Heart left ventricle (tissue), 16 donors: Measurements from ENCODE around the gene SMARCD3. TPM values are rescaled to one million over a fixed set of nuclear protein-coding genes. Genes with fewer than 3 reads are reported as not detected.

Experiments
- ATAC-seq, 4 donors: fragments of 200-7000 bp; cut with Tn5 transposase; one replicate each; pipeline ENCODE4 v1.9.1; 2020 to 2022; ENCODE audit warnings: moderate library complexity in 4 of 4, mild to moderate bottlenecking in 3 of 4, moderate number of reproducible peaks in 1 of 4
- DNase-seq, 5 donors: peaks; one replicate each; pipeline ENCODE4 v3.0.0-alpha.2; 2020
- H3K27ac ChIP-seq, 12 donors: fragments of 200-600 bp; sonication (generic) in 4 of 12; one replicate each; pipeline versions ENCODE4 v1.5.0 to v1.8.0; 2016 to 2022; ENCODE audit warnings: mild to moderate bottlenecking in 2 of 12
- H3K27me3 ChIP-seq, 9 donors: fragments of 200-600 bp; sonication (generic) in 2 of 9; one replicate each; pipeline versions ENCODE4 v1.5.1 to v1.8.0; 2016 to 2022; ENCODE audit warnings: mild to moderate bottlenecking in 3 of 9
- H3K36me3 ChIP-seq, 9 donors: fragments of 200-600 bp; sonication (generic) in 2 of 9; one replicate each; pipeline versions ENCODE4 v1.5.0 to v1.8.0; 2018 to 2022; ENCODE audit warnings: mild to moderate bottlenecking in 2 of 9
- H3K4me1 ChIP-seq, 12 donors: fragments of 200-600 bp; sonication (generic) in 4 of 12; one replicate each; pipeline versions ENCODE4 v1.5.0 to v1.8.0; 2016 to 2022; ENCODE audit warnings: mild to moderate bottlenecking in 3 of 12
- H3K4me3 ChIP-seq, 12 donors: fragments of 200-600 bp; sonication (generic) in 4 of 12; one replicate each; pipeline versions ENCODE4 v1.5.0 to v1.8.0; 2017 to 2022; ENCODE audit warnings: mild to moderate bottlenecking in 9 of 12, moderate library complexity in 4 of 12
- H3K9me3 ChIP-seq, 12 donors: fragments of 200-600 bp; sonication (generic) in 4 of 12; one replicate each; pipeline versions ENCODE4 v1.5.0 to v1.8.0; 2016 to 2022; ENCODE audit warnings: mild to moderate bottlenecking in 1 of 12
- POLR2A ChIP-seq, 2 donors: fragments of 450-650 bp; IDR thresholded peaks; one replicate each; pipeline ENCODE4 v1.6.1; 2017; ENCODE audit warnings: antibody characterized with exemption in 2 of 2, mild to moderate bottlenecking in 2 of 2, moderate library complexity in 2 of 2
- WGBS, 4 donors: extraction: QIAGEN DNeasy Blood & Tissue Kit in 2 of 4; methylation state at CpG; one replicate each; pipeline versions ENCODE4 v1.1.5 to v1.1.7; 2013 to 2018; 5-methylcytosine and 5-hydroxymethylcytosine counted together
- intact Hi-C, 10 donors: fragments of 100-400 bp; cut with DNase I; formaldehyde crosslinking; loops; one replicate each; pipeline versions ENCODE4 v1.11.1 to v1.14.2; 2022
- polyA plus RNA-seq, 2 donors: library from polyadenylated mRNA; stranded (reverse); fragments of 200-250 nt; gene quantifications; one replicate each; pipeline ENCODE4 v1.2.3, GENCODE V29; 2013
- total RNA-seq, 9 donors: library from RNA; depleted of rRNA in 2 of 9; stranded (reverse); fragments of >200 nt in 2 of 9; fragmentation: NEBNext Ultra II Directional in 3 of 9; extraction: Animal tissue kit (Norgen Biotek cat#: 25700) in 3 of 9; gene quantifications; one replicate each; pipeline versions ENCODE4 v1.1.0 to v1.2.4, GENCODE V29; 2016 to 2023
- TF ChIP-seq, protein P1 (sequence below), 12 donors: fragments of 200-600 bp; sonication (generic) in 4 of 12; IDR thresholded peaks; one replicate each; pipeline versions ENCODE4 v1.5.0 to v1.8.0; 2018 to 2022; ENCODE audit warnings: antibody characterized with exemption in 12 of 12, mild to moderate bottlenecking in 5 of 12
- donor health status: ischemic (EF 13 %, LVEDD 7.1; RV severe dilation, severe dysfunction).
- donor health status: healthy with polysubstance abuse.
- donor health status: DM: no; HTN: yes; CAD: no.
- donor health status: DM: no; HTN: no; CAD: no.
- donor health status: ischemic (EF 25% LVEDD 6.9; RV normal size, moderate dysfunction).
- donor health status: ischemic (EF 25% LVEDD 5.7; RV mildly dilated, moderate dysfunction).
- donor health status: healthy.
- donor health status: DM: yes; HTN: yes; CAD: no.
- donor health status: ischemic (EF 35%, LVEDD 5.7; RV mildly dilated, moderate dysfunction).
- donor health status: nonischemic (EF 11% LVEDD 7.7; RV severe dilation, severe dysfunction).
- donor health status: DM: yes; HTN: yes; CAD: no.
- donor health status: PGD.
- donor health status: ischemic (EF 29% LVEDD 5.4; RV normal size, mild dysfunction).
- donor health status: nonischemic (EF 23%, LVEDD 6.1; RV moderate dilation, normal function).

Gene SMARCD3
- total and polyA plus RNA-seq, 11 donors, result 59.7 to 108 (median 92.2) TPM

DNA sequence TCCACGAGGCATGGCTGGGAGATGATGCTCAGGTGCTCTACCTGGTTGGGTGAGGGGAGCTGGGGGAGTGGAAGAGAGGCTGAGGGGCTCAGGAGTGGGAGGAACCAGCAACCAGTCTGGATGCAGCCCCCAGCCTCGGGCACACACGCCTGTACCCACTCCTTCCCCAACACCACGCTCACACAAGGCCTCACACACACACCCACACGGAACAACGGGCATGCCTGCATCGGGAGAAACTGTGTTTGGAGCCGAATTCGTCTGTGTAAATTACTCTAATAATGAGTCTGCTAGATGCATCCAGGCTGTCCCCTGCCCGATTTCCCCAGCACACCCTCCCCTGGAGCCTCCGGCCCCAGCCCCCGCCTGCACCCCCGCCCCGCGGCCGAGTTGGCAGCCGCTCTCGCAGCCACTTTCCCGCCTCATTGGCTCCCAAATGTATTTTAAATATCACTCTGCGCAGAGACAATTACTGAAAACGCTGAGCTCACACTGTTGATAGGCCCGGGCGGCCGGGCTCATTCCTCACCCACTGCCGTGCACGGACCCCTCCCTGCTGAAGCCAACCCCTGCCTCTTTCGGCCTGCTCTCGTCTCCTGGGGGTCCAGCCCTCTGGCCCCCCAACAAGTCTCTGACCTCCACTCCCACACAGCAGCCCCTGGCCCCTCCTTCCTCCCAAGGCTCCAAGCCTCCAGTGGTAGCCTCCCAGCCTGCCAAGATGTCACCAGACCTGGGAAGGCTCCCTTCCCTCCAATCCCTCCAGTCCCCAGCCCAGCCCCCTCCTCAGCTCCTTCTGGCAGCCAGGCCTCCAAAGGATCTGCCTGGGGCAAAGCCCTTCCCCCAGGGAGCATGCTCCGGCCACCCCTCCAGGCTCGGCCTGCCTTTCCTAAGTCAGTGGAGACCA, 49.3 kb downstream of the SMARCD3 start:
- H3K36me3 ChIP-seq, result no peaks in the 10 kb centered on the region
- intact Hi-C loops, result no loop called here
- no peak for TF ChIP-seq POLR2A (IDR thresholded peaks at IDR 0.05)
- TF ChIP-seq, protein P1, sequence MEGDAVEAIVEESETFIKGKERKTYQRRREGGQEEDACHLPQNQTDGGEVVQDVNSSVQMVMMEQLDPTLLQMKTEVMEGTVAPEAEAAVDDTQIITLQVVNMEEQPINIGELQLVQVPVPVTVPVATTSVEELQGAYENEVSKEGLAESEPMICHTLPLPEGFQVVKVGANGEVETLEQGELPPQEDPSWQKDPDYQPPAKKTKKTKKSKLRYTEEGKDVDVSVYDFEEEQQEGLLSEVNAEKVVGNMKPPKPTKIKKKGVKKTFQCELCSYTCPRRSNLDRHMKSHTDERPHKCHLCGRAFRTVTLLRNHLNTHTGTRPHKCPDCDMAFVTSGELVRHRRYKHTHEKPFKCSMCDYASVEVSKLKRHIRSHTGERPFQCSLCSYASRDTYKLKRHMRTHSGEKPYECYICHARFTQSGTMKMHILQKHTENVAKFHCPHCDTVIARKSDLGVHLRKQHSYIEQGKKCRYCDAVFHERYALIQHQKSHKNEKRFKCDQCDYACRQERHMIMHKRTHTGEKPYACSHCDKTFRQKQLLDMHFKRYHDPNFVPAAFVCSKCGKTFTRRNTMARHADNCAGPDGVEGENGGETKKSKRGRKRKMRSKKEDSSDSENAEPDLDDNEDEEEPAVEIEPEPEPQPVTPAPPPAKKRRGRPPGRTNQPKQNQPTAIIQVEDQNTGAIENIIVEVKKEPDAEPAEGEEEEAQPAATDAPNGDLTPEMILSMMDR (IDR thresholded peaks at IDR 0.05), result no peak
- no peaks in the 10 kb centered on the region for H3K9me3 ChIP-seq
- H3K4me3 ChIP-seq, result no peak overlapping the region
- DNase-seq, result no peak
- H3K4me1 ChIP-seq, result no peaks in the 10 kb centered on the region
- no peak overlapping the region for H3K27ac ChIP-seq
- H3K27me3 ChIP-seq, result peaks cover 0 to 28% (median 4%) of the 10 kb centered on the region in 9 donors
- WGBS, 4 donors, result 52 to 66% (median 57%) methylated on average over 26 to 30 of the region's 30 CpGs
- ATAC-seq, result no peak

DNA sequence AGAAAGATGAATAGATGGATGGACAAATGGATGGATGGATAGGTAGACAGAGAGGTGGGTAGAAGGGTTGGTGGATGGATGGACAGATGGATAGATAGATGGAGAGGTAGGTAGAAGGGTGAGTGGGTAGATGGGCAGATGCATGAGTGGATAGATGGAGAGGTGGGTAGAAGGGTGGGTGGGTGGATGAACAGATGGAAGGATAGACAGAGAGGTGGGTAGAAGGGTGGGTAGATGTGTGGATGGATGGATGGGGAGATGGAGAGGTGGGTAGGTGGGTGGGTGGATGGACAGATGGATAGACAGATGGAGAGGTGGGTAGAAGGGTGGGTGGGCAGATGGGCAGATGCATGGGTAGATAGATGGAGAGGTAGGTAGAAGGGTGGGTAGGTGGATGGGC, 50.6 kb downstream of the SMARCD3 start:
- Histone ChIP-seq H3K27me3 (peaks cover 0 to 16% (median 0%) of the 10 kb centered on the region in 9 donors), H3K36me3 (no peaks in the 10 kb centered on the region), H3K4me3 (no peak overlapping the region), H3K4me1 (no peaks in the 10 kb centered on the region), H3K27ac (no peak overlapping the region), H3K9me3 (no peaks in the 10 kb centered on the region)
- DNase-seq (no peak), ATAC-seq (no peak)
- intact Hi-C loops, result no loop called here
- no peak for TF ChIP-seq POLR2A (IDR thresholded peaks at IDR 0.05)
- TF ChIP-seq, protein P1 (IDR thresholded peaks at IDR 0.05), result no peak

DNA sequence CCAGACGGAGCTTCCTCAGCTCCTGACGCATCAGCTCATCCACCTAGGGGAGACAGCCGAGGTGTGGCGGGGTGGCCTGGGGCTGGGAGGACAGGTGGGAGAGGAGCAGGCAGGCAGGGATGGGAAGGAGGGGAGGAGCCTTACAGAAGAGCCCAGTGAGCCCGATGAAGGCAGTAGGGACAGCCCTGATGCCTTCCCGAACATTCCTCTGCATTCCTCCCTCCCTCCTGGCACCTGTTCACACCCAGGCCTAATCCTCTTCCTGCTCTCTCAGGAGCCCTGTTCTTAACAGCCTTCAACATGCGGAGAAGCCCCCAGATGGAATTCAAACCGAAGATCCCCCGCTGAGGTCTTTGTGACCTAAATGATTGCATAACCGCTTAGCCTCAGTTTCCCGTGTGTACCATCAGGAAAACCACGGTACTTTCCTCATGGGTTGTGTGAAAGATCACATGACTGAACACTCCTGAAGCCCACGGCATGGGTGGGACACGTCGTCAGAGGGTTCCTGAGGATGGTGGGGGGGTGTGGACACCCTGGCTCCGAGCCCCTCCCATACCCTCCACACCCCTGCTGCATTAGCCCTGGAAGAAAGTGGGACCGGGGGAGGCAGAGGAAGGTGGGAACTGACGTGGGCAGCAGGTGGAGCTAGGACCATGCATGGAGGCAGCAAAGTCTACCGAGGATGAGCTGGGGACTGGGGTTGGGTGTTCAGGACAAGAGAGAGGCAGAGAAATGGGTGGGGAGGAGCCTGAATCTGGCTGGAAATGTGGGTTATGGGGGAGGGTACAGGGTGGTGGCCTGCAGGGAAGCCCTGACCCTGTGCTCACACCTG, 52.7 kb downstream of the SMARCD3 start:
- H3K36me3 ChIP-seq, result no peaks in the 10 kb centered on the region
- ATAC-seq (no peak), DNase-seq (peak in 1 of 5 donors; percentile 3)
- peaks cover 0 to 10% (median 0%) of the 10 kb centered on the region in 9 donors for H3K27me3 ChIP-seq
- TF ChIP-seq, protein P1 (IDR thresholded peaks at IDR 0.05), result no peak
- TF ChIP-seq POLR2A (IDR thresholded peaks at IDR 0.05), result no peak
- no peaks in the 10 kb centered on the region for H3K4me1 ChIP-seq
- 53 to 63% (median 61%) methylated on average over 19 of the region's 19 CpGs for WGBS, 4 donors
- no peak overlapping the region for H3K4me3 ChIP-seq
- intact Hi-C loops, result no loop called here
- H3K27ac ChIP-seq, result no peak overlapping the region
- H3K9me3 ChIP-seq, result no peaks in the 10 kb centered on the region

DNA sequence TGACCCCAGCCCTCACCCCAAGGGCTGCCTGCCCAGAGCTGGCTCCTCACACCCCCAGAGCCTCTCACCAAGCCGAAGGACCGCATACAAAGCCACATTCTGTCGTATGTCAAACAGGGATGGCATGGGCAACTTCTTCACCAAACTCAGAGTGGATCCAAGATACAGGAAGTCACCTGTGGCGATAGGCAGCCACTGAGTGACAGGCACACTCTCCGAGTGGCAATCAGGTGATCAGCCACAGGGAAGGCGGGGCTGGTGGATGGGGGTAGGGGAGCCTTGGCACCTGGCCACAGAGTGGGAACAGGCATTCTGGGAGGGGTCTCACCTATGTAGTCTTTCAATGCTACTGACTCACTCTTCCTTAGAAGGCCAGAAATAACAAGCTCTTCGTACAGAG, 54.3 kb downstream of the SMARCD3 start:
- no peaks in the 10 kb centered on the region for H3K9me3 ChIP-seq
- H3K4me3 ChIP-seq, result no peak overlapping the region
- DNase-seq (no peak), ATAC-seq (no peak)
- H3K27ac ChIP-seq, result no peak overlapping the region
- H3K36me3 ChIP-seq, result no peaks in the 10 kb centered on the region
- H3K27me3 ChIP-seq, result peaks cover 0 to 10% (median 0%) of the 10 kb centered on the region in 9 donors
- no peaks in the 10 kb centered on the region for H3K4me1 ChIP-seq
- WGBS, 4 donors, result 85 to 88% (median 85%) methylated on average over 4 to 7 of the region's 7 CpGs
- intact Hi-C loops, result no loop called here
- TF ChIP-seq, protein P1 (IDR thresholded peaks at IDR 0.05), result no peak
- no peak for TF ChIP-seq POLR2A (IDR thresholded peaks at IDR 0.05)
